GM19455 (cell line): ENCODE measurements around the gene CTSZ.
"Not testable (repeated sequence)": the region's sequence is repeated elsewhere in the genome, so short reads cannot be mapped to it uniquely, and the experiment has no call there.

ENCODE experiments used
- ATAC-seq: cut with Tn5 transposase; IDR thresholded peaks from one replicate; pipeline ENCODE4 v1.9.1; 2021; ENCODE audit not compliant: unreplicated experiment

The CTSZ gene

DNA sequence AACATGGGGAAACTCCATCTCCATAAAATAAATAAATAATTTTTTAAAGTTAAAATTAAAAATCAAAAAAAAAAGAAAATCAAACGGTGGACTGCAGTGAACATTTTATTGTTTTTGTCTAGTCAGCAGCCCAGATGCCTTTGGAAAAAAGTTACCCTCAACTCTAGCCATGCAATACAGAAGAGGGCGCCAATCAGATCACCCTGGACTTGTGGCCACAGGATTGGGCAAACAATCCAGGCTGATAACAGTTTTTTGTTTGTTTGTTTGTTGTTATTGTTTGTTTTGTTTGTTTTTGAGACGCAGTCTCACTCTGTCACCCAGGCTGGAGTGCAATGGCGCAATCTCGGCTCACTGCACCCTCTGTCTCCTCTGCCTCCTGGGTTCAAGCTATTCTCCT lies 56.5 kb downstream of the CTSZ start:
- no peak for ATAC-seq

DNA sequence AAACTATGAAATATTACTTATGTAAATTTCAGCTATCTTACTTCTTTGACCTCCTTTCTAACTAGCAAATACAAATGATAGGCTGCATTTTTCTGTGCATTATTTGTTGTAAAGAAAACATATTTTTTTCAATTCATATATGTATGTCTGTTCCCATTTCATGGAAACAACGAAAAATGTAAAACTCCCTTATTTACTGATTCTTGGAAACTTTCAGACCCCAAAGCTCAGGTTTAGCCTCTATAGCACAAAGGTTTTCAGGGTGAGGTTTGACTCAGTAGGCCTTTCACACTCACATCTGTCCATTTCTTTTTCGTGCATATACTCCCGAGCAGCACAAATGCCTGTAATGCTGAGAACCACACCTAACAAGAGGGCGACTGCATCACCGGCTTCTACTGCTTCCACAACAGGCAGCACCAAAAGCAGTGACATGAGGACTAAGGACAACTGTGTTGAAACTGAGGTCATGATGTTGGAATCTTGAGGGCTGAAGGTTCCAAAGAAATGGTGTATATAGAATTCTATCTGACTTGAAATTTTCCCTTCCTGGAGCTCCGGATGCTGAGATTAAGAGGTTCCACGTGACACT lies 59.2 kb downstream of the CTSZ start:
- ATAC-seq, result not testable (repeated sequence)

DNA sequence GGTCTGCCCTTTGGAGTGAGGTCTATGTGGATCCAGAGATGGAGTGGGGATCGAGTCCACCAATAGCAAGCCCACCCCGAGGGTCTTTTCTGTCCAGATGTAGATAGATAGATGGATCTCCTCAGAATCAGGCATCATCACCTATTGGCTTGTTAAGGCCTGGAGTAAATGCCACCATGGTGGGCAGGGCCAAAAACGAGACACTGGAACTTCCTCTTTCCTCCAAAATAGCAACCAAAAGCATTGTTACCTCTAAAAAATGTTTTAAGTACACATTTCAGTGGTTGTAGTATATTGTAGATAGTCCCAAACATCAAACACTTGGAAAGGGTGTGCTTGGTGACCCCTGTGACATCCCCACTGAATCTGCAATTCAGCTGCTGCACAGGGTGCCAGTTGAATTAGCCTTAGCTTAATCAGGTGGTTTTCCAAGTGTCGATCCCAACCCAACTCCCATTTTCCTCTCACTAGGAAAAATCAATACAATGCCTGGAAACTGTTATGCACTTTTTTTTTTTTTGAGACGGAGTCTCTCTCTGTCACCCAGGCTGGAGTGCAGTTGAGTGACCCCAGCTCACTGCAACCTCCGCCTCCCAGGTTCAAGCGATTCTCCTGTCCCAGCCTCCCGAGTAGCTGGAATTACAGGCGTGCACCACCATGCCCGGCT lies 61.0 kb downstream of the CTSZ start:
- no peak for ATAC-seq
